GM19395 (cell line): ENCODE results near the gene BIN1.

Source experiments
- ATAC-seq: cut with Tn5 transposase; IDR thresholded peaks from one replicate; pipeline ENCODE4 v1.9.1; 2021; ENCODE audit warnings: mild to moderate bottlenecking, moderate library complexity; ENCODE audit not compliant: unreplicated experiment

The BIN1 gene

GRCh38 chr2:127008265-127009015 lies 98.5 kb downstream of the BIN1 start:
- ATAC-seq, result no peak

- ATAC-seq, result no peak
Measured at GRCh38 chr2:127007652-127008051, 99.3 kb downstream of the BIN1 start.

- ATAC-seq, result no peak
Measured at GRCh38 chr2:127006962-127007361, 100.0 kb downstream of the BIN1 start.

DNA sequence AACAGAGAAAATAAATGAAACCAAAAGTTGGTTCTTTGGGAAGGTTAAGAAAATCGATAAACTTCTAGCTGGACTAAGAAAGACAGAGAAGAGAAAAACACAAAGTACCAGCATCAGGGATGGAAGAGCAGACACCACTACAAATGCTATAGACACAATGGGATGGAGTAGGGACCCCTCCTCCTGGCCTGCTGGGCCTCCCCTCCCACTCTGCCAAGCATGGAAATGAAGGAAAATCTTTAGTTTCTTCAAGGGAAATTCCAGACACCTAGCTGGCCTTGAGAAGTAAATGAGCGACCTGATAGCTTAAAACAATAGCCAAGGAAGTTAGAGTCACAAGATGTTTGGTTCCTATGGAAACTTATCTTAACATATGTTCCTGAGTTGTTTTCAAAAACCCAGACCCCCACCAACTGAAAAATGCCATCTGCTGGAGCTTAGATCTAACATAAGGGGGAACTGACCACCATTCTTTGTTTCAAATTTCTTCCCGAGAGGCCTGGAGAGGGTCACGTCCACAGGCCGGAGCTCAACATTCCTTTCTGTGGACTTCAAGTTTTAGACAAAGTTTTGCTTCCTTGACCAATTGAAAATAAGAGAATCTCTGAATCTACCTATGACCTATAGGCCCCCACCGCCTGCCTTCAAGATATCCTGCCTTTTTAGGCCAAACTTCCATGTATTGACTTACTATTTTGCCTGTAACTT lies 101.9 kb downstream of the BIN1 start:
- no peak for ATAC-seq

- ATAC-seq, result no peak
Measured at GRCh38 chr2:127003070-127003800, 103.7 kb downstream of the BIN1 start.

DNA sequence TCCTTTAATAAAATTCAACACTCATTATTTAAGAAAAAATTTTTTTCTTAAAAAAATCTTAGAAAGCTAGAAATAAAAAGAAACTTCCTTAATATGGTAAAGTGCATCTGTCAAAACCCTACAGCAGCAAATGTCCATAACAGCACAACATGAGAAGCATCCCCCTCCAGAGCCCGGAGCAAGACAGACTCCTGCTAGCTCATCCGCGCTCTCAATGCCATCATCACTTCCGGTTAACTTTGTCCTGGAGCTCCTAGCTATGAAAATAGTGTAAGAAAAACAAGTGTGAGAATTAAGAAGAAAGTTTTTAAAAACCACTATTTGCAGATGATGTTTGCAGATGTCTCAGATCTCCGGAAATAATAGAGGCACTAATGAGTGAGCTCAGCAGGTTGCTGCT lies 105.2 kb downstream of the BIN1 start:
- no peak for ATAC-seq

- ATAC-seq, result no peak
Measured at GRCh38 chr2:127000937-127001336, 106.0 kb downstream of the BIN1 start.

DNA sequence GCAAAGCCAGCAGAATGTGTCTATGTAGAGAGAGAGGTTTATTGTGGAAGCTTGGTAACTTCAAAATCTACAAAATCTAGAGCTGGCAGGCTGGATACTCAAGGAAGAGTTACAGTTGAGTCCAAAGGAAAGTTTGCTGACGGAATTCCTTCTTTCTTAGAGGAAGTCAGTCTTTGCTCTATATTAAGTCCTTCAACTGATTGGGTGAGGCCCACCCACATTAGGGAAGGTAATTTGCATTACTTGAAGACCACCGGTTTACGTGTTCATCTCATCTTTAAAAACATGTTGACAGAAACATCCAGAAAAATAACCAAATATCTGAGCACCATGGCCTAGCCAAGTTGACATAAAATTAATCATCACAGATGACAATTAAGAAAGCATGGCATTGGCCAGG lies 106.8 kb downstream of the BIN1 start:
- ATAC-seq, result no peak

GRCh38 chr2:126999106-126999756 lies 107.7 kb downstream of the BIN1 start:
- no peak for ATAC-seq

GRCh38 chr2:126998486-126998885 lies 108.5 kb downstream of the BIN1 start:
- ATAC-seq, result no peak
